ENCODE data around the gene MTAP. TPM values are rescaled to one million over a fixed set of nuclear protein-coding genes. Genes with fewer than 3 reads are reported as not detected.

Gene MTAP
- total RNA-seq, 2 experiments from 2014 or later, result 59.6 to 77.0 TPM

GRCh38 chr9:21919377-21920362 is 117.2 kb downstream of the MTAP start:
- no peaks in the 10 kb centered on the region for H3K27me3 Mint-ChIP-seq
- H3K27ac Mint-ChIP-seq, result peak overlapping the region; percentile 48
- ChIA-PET POLR2A (no interaction called here), CTCF (no interaction called here)
- H3K4me1 Mint-ChIP-seq, result peaks cover 15% of the 10 kb centered on the region
- ATAC-seq, result peak; percentile 85
- peaks cover 19% of the 10 kb centered on the region for H3K9me3 Mint-ChIP-seq (ENCODE audit: low read depth)
- H3K4me3 Mint-ChIP-seq, result no peak overlapping the region
- peak; percentile 16 for DNase-seq
- H3K36me3 Mint-ChIP-seq (ENCODE audit: low read depth), result peaks cover 10% of the 10 kb centered on the region
- intact Hi-C loops (cut with DNase I, micrococcal nuclease), result no loop called here

GRCh38 chr9:21923694-21924093 is 121.3 kb downstream of the MTAP start:
- ChIA-PET POLR2A (no interaction called here), CTCF (no interaction called here)
- Mint-ChIP-seq H3K27ac (no peak overlapping the region), H3K4me3 (no peak overlapping the region), H3K36me3 (ENCODE audit: low read depth) (peaks cover 7% of the 10 kb centered on the region), H3K4me1 (peaks cover 14% of the 10 kb centered on the region), H3K9me3 (ENCODE audit: low read depth) (no peaks in the 10 kb centered on the region), H3K27me3 (no peaks in the 10 kb centered on the region)
- no peak for DNase-seq
- no peak for ATAC-seq
- intact Hi-C loops (cut with DNase I, micrococcal nuclease), result no loop called here

- Mint-ChIP-seq H3K4me3 (no peak overlapping the region), H3K4me1 (no peaks in the 10 kb centered on the region), H3K27me3 (no peaks in the 10 kb centered on the region), H3K9me3 (ENCODE audit: low read depth) (no peaks in the 10 kb centered on the region), H3K36me3 (ENCODE audit: low read depth) (peaks cover 14% of the 10 kb centered on the region), H3K27ac (no peak overlapping the region)
- ChIA-PET CTCF (interaction anchor here (1.3 kb wide), 1 partner anchor 15 kb away, joined by 3 read pairs; no protein-coding TSS in a partner anchor), POLR2A (no interaction called here)
- DNase-seq (no peak), ATAC-seq (no peak)
- intact Hi-C loops (cut with DNase I, micrococcal nuclease), result no loop called here
These were observed 125.3 kb downstream of the MTAP start for GRCh38 chr9:21927752-21928151.

- CTCF ChIA-PET, result no interaction called here
- H3K9me3 Mint-ChIP-seq (ENCODE audit: low read depth), result no peaks in the 10 kb centered on the region
- H3K4me1 Mint-ChIP-seq, result no peaks in the 10 kb centered on the region
- POLR2A ChIA-PET, result no interaction called here
- peaks cover 9% of the 10 kb centered on the region for H3K36me3 Mint-ChIP-seq (ENCODE audit: low read depth)
- ATAC-seq (no peak), DNase-seq (no peak)
- H3K4me3 Mint-ChIP-seq, result no peak overlapping the region
- no peaks in the 10 kb centered on the region for H3K27me3 Mint-ChIP-seq
- intact Hi-C loops (cut with DNase I, micrococcal nuclease), result no loop called here
- H3K27ac Mint-ChIP-seq, result no peak overlapping the region
These were observed 129.0 kb downstream of the MTAP start for GRCh38 chr9:21931428-21931827.

- H3K27ac Mint-ChIP-seq, result no peak overlapping the region
- no peak for DNase-seq
- intact Hi-C loops (cut with DNase I, micrococcal nuclease), result no loop called here
- no peak overlapping the region for H3K4me3 Mint-ChIP-seq
- no peaks in the 10 kb centered on the region for H3K9me3 Mint-ChIP-seq (ENCODE audit: low read depth)
- H3K4me1 Mint-ChIP-seq, result no peaks in the 10 kb centered on the region
- CTCF ChIA-PET, result interaction anchor here (0.6 to 1.5 kb wide), 7 partner anchors 31 to 615 kb away, joined by 3 to 4 read pairs (median 3); partner anchors contain the start of gene CDKN2B
- no peaks in the 10 kb centered on the region for H3K27me3 Mint-ChIP-seq
- no peak for ATAC-seq
- peaks cover 9% of the 10 kb centered on the region for H3K36me3 Mint-ChIP-seq (ENCODE audit: low read depth)
- POLR2A ChIA-PET, result no interaction called here
These were observed 130.8 kb downstream of the MTAP start for GRCh38 chr9:21933281-21933680.

GRCh38 chr9:21933865-21934264 is 131.4 kb downstream of the MTAP start:
- Mint-ChIP-seq H3K36me3 (ENCODE audit: low read depth) (peaks cover 9% of the 10 kb centered on the region), H3K27ac (no peak overlapping the region), H3K27me3 (no peaks in the 10 kb centered on the region), H3K9me3 (ENCODE audit: low read depth) (no peaks in the 10 kb centered on the region), H3K4me1 (no peaks in the 10 kb centered on the region), H3K4me3 (no peak overlapping the region)
- ATAC-seq (no peak), DNase-seq (no peak)
- CTCF ChIA-PET, result interaction anchor here (0.8 to 1.5 kb wide), 3 partner anchors 32 to 75 kb away, joined by 3 to 4 read pairs (median 3); partner anchors contain the start of gene CDKN2B
- POLR2A ChIA-PET, result no interaction called here
- intact Hi-C loops (cut with DNase I, micrococcal nuclease), result no loop called here

- H3K36me3 Mint-ChIP-seq (ENCODE audit: low read depth), result peaks cover 9% of the 10 kb centered on the region
- H3K27ac Mint-ChIP-seq, result no peak overlapping the region
- H3K4me3 Mint-ChIP-seq, result no peak overlapping the region
- ChIA-PET CTCF (no interaction called here), POLR2A (no interaction called here)
- no peak for ATAC-seq
- H3K27me3 Mint-ChIP-seq, result no peaks in the 10 kb centered on the region
- intact Hi-C loops (cut with DNase I, micrococcal nuclease), result no loop called here
- H3K9me3 Mint-ChIP-seq (ENCODE audit: low read depth), result no peaks in the 10 kb centered on the region
- DNase-seq, result no peak
- no peaks in the 10 kb centered on the region for H3K4me1 Mint-ChIP-seq
These were observed 133.2 kb downstream of the MTAP start for GRCh38 chr9:21935631-21936030.

- Mint-ChIP-seq H3K9me3 (ENCODE audit: low read depth) (no peaks in the 10 kb centered on the region), H3K4me3 (no peak overlapping the region), H3K27ac (no peak overlapping the region), H3K36me3 (ENCODE audit: low read depth) (peaks cover 5% of the 10 kb centered on the region), H3K4me1 (no peaks in the 10 kb centered on the region), H3K27me3 (no peaks in the 10 kb centered on the region)
- POLR2A ChIA-PET, result no interaction called here
- no peak for DNase-seq
- intact Hi-C loops (cut with DNase I, micrococcal nuclease), result no loop called here
- ATAC-seq, result no peak
- CTCF ChIA-PET, result no interaction called here
These were observed 133.7 kb downstream of the MTAP start for GRCh38 chr9:21936161-21936560.

- Mint-ChIP-seq H3K4me3 (no peak overlapping the region), H3K27ac (no peak overlapping the region), H3K27me3 (peaks cover 20% of the 10 kb centered on the region), H3K9me3 (ENCODE audit: low read depth) (no peaks in the 10 kb centered on the region), H3K36me3 (ENCODE audit: low read depth) (no peaks in the 10 kb centered on the region), H3K4me1 (no peaks in the 10 kb centered on the region)
- intact Hi-C loops (cut with DNase I, micrococcal nuclease), result no loop called here
- POLR2A ChIA-PET, result interaction anchor here (0.6 kb wide), 1 partner anchor 16 kb away, joined by 3 read pairs; no protein-coding TSS in a partner anchor
- ATAC-seq (no peak), DNase-seq (no peak)
- CTCF ChIA-PET, result interaction anchor here (1.2 kb wide), 1 partner anchor 60 kb away, joined by 3 read pairs; no protein-coding TSS in a partner anchor
These were observed 139.0 kb downstream of the MTAP start for GRCh38 chr9:21941337-21941995.

- Mint-ChIP-seq H3K36me3 (ENCODE audit: low read depth) (no peaks in the 10 kb centered on the region), H3K27ac (no peak overlapping the region), H3K9me3 (ENCODE audit: low read depth) (no peaks in the 10 kb centered on the region), H3K27me3 (peaks cover 20% of the 10 kb centered on the region), H3K4me1 (no peaks in the 10 kb centered on the region), H3K4me3 (no peak overlapping the region)
- no peak for ATAC-seq
- no peak for DNase-seq
- POLR2A ChIA-PET, result no interaction called here
- intact Hi-C loops (cut with DNase I, micrococcal nuclease), result no loop called here
- CTCF ChIA-PET, result no interaction called here
These were observed 141.0 kb downstream of the MTAP start for GRCh38 chr9:21943464-21943863.

GRCh38 chr9:21945606-21946005 is 143.2 kb downstream of the MTAP start:
- Mint-ChIP-seq H3K36me3 (ENCODE audit: low read depth) (no peaks in the 10 kb centered on the region), H3K9me3 (ENCODE audit: low read depth) (no peaks in the 10 kb centered on the region), H3K4me3 (no peak overlapping the region), H3K4me1 (no peaks in the 10 kb centered on the region), H3K27ac (no peak overlapping the region), H3K27me3 (peaks cover 20% of the 10 kb centered on the region)
- ChIA-PET CTCF (no interaction called here), POLR2A (no interaction called here)
- DNase-seq (no peak), ATAC-seq (no peak)
- intact Hi-C loops (cut with DNase I, micrococcal nuclease), result no loop called here

- H3K4me1 Mint-ChIP-seq, result no peaks in the 10 kb centered on the region
- H3K27me3 Mint-ChIP-seq, result peaks cover 35% of the 10 kb centered on the region
- peaks cover 9% of the 10 kb centered on the region for H3K9me3 Mint-ChIP-seq (ENCODE audit: low read depth)
- H3K27ac Mint-ChIP-seq, result no peak overlapping the region
- CTCF ChIA-PET, result no interaction called here
- no peak overlapping the region for H3K4me3 Mint-ChIP-seq
- intact Hi-C loops (cut with DNase I, micrococcal nuclease), result loop anchor here in 1 of 2 experiments (10.0 kb wide), 1 partner anchor 94 kb away; no protein-coding TSS in a partner anchor
- DNase-seq (no peak), ATAC-seq (peak; percentile 81)
- POLR2A ChIA-PET, result no interaction called here
- H3K36me3 Mint-ChIP-seq (ENCODE audit: low read depth), result peaks cover 2% of the 10 kb centered on the region
These were observed 156.4 kb downstream of the MTAP start for GRCh38 chr9:21958833-21959232.

Measured in activated CD4-positive, alpha-beta T cell treated with anti-CD3 and anti-CD28 coated beads for 36 hours (primary cell).